Sciatic nerve (tissue), 2 donors: ENCODE measurements around the gene CCL24. TPM values are rescaled to one million over a fixed set of nuclear protein-coding genes. Genes with fewer than 3 reads are reported as not detected.
A peak's percentile ranks its signal among the peaks of the same experiment; 100 is the strongest.
"Not testable (repeated sequence)": the region's sequence is repeated elsewhere in the genome, so short reads cannot be mapped to it uniquely, and the experiment has no call there.

Source experiments
- ATAC-seq: fragments of 200-7000 bp; cut with Tn5 transposase; one replicate; pipeline ENCODE4 v1.9.1; 2020; ENCODE audit warnings: mild to moderate bottlenecking, moderate library complexity
- DNase-seq: peaks from one replicate; pipeline ENCODE4 v3.0.0-alpha.2; 2020; ENCODE audit warnings: low spot score
- intact Hi-C: fragments of 100-400 bp; cut with DNase I; formaldehyde crosslinking; loops from one replicate; pipeline ENCODE4 v1.14.2; 2022
- total RNA-seq: library from RNA; stranded (reverse); fragmentation: NEBNext Ultra II Directional; extraction: Animal tissue kit (Norgen Biotek cat#: 25700); gene quantifications from one replicate; pipeline ENCODE4 v1.2.1, GENCODE V29; 2021
- donor health status: DM: no; HTN: no; CAD: no.
- donor health status: DM: no; HTN: no; CAD: no.

The CCL24 gene
- 0.67 TPM for total RNA-seq

GRCh38 chr7:75813781-75814236 is at the start of gene CCL24:
Gene CCL24 (minus strand): TSS chr7:75813806. CDS start chr7:75813715, 91 bp downstream.
- intact Hi-C loops, result no loop called here
- DNase-seq (no peak), ATAC-seq (no peak)

GRCh38 chr7:75861636-75862035 is 48.0 kb upstream of the CCL24 start:
- DNase-seq (no peak), ATAC-seq (peak; percentile 35)
- intact Hi-C loops, result no loop called here

- intact Hi-C loops, result no loop called here
- ATAC-seq, result no peak
- DNase-seq, result no peak
Observed at GRCh38 chr7:75858410-75858809, 44.8 kb upstream of the CCL24 start.

DNA sequence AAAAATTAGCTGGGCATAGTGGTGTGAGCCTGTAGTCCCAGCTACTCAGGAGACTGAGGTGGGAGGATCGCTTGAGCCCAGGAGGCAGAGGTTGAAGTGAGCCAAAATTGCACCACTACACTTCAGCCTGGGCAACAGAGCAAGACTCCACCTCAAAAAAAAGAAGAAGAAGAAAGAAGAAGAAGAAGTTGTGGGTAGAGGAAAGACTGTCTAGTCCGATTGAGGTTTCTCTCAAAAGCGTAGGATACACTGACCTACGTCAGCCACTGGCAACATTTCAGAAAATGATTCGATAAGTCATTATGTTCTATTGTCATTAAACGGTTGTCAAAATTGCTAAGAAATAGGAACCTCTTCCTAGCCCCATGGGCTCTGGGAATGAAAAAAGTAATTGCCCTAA is 42.9 kb upstream of the CCL24 start:
- intact Hi-C loops, result no loop called here
- DNase-seq (no peak), ATAC-seq (no peak)

DNA sequence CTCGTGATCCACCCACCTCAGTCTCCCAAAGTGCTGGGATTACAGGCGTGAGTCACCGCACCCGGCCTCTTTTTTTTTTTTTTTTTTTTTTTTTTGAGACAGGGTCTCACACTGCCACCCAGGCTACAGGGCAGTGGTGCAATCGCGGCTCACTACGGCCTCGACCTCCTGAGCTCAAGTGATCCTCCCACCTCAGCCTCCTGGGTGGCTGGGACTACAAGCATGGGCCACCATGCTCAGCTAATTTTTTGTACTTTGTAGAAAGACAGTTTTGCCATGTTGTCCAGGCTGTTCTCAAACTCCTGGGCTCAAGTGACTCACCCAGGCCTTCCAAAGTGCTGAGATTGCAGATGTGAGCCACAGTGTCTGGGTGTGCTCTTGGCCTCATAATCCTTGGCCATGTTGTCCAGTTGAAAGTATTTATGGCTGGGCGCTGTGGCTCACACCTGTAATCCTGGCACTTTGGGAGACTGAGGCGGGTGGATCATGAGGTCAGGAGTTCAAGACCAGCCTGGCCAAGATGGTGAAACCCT is 41.3 kb upstream of the CCL24 start:
- ATAC-seq, DNase-seq, intact Hi-C loops: not testable (repeated sequence)

DNA sequence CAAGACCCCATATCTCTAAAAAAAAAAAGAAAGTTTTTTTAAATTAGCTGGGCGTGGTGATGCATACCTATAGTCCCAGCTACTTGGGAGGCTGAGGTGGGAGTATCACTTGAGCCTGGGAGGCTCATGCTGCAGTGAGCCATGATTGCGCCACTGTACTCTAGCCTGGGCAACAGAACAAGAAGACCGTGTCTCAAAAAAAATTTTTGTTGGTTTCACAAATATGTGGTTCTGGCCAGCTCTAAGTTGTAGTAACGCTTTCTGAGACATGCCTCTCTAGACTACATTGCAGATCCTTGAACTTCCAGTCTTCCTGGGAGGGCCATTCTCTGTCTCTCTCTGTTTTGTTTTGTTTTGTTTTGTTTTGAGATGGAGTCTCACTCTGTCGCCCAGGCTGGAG is 40.6 kb upstream of the CCL24 start:
- no peak for DNase-seq
- intact Hi-C loops, result no loop called here
- peak; percentile 62 for ATAC-seq

DNA sequence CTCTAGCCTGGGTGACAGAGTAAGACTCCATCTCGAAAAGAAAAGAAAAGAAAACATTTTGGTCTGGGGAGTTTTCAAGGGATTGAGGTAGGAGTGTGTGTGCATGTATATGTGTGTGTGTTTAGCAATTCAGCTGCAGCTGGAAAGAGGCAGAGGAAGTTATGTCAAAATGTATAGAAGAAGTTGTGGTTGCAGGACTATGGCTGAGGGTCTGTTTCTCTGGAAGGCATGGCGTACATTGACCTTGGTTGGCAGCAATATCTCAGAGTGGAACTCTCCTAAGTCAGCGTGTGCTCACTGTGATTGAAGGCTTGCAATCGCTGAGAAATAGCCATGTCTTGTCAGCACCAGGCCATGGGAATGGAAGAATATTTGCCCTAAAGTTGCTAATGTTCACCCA is 36.6 kb upstream of the CCL24 start:
- intact Hi-C loops, result no loop called here
- ATAC-seq (no peak), DNase-seq (no peak)

- no peak for DNase-seq
- intact Hi-C loops, result no loop called here
- ATAC-seq, result no peak
Observed at GRCh38 chr7:75849573-75849972, 36.0 kb upstream of the CCL24 start.

GRCh38 chr7:75847707-75848106 is 34.1 kb upstream of the CCL24 start:
- DNase-seq, result no peak
- intact Hi-C loops, result no loop called here
- ATAC-seq, result no peak

- not testable (repeated sequence) for DNase-seq, ATAC-seq
Observed at GRCh38 chr7:75845132-75845531, 31.5 kb upstream of the CCL24 start.

GRCh38 chr7:75844158-75844557 is 30.6 kb upstream of the CCL24 start:
- intact Hi-C loops, result no loop called here
- DNase-seq (no peak), ATAC-seq (no peak)

More at GRCh38 chr7:75845132-75845531, 31.5 kb upstream of the CCL24 start:
- intact Hi-C loops, result not testable (repeated sequence)

GRCh38 chr7:75843613-75844116 is 30.1 kb upstream of the CCL24 start:
- no peak for ATAC-seq
- DNase-seq, result no peak
- intact Hi-C loops, result no loop called here

DNA sequence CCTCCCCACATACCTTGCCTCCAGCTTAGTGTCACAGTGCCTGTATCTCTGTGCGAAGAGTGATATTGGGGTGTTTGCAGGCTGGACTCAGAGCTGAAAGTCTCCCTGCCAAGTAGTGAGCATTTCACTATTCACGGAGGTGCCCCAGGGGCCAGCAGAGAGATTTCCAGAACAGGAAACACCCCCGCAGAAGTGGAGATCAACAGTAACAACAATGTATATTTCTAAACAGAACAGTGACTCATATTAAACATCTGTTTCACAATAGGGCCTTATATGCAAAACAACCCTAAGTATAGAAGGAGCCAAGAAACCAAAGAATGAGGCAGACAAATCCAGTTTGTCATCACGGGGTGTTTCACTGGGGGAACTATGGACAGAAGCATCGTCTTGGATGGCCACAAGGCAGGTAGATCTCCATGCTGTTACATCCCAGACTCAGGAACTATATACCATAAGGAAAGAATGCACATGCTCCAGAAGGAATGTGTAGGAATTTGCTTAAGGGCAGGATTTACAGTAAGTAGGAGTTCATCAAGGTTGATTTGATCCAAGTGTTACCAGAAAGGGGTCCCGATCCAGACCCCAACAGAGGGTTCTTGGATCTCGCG is 29.3 kb upstream of the CCL24 start:
- ATAC-seq (peak; percentile 73), DNase-seq (no peak)
- intact Hi-C loops, result no loop called here

GRCh38 chr7:75840029-75840428 is 26.4 kb upstream of the CCL24 start:
- intact Hi-C loops, result no loop called here
- no peak for ATAC-seq
- no peak for DNase-seq

DNA sequence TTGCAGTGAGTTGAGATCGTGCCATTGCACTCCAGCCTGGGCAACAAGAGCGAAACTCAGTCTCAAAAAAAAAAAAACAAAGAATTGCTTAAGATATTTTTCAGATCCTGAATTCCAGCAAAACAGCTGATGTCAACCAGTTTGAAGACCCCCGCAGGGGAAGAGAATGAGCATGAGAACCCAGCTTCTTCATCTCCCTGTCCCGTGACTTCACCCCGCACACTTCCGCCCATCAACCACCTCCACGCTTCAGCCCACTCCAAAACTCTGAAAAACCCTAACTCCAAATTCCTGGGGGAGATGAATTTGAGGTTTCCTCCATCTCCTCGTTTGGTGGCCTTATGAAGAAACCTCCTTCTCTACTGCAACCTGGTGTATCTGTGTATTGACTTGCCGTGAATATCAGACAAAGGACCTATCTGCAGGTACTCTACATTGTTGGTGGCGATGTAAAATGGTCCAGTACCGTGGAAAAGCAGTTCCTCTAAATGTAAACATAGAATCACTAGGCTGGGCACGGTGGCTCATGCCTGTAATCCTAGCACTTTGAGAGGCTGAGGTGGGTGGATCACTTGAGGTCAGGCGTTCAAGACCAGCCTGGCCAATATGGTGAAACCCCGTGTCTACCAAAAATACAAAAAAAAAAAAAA is 24.8 kb upstream of the CCL24 start:
- DNase-seq, intact Hi-C loops, ATAC-seq: not testable (repeated sequence)

GRCh38 chr7:75836798-75837197 is 23.2 kb upstream of the CCL24 start:
- intact Hi-C loops, result no loop called here
- no peak for DNase-seq
- no peak for ATAC-seq

DNA sequence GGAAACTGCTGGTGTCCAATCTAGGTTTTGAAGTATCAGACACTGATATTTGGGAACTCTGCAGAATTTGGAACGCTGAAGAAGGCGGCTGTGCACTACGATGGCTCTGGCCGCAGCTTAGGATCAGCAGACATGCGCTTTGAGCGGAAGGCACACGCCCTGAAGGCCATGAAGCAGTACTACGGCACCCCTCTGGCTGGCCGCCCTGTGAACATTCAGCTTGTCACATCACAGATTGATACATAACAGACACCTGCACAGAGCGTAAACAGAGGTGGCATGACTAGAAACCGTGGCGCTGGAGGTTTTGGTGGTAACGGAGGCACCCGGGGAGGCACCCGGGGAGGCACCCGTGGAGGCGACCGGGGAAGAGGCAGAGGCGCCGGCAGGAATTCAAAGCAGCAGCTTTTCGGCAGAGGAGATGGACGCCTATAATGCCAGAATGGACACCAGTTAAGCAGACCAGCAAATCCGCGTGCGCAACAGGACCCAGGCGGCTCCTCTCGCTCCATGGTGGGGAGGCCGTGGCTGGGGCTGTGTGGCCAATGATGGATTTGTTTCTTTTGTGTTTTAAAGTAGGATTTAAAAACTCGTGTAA is 22.2 kb upstream of the CCL24 start:
- DNase-seq (no peak), ATAC-seq (no peak)
- intact Hi-C loops, result no loop called here

DNA sequence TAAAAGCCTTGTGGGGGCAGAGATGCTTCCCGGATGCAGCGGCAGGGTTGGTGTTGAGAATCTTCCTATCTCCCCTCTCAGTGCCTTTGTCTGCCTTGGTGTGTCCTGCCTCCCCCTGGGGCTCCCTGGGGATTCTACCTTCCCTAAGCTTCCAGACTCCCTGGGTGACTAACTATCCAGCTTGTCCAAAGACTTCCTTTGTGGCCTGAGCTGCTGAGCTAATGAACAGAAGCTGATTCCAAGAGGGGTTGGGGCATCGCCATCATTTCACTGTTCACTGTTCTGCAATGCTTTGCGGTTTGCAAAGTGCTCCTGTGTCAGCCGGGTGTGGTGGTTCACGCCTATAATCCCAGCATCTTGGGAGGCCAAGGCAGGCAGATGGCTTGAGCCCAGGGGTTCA is 20.1 kb upstream of the CCL24 start:
- ATAC-seq, intact Hi-C loops, DNase-seq: not testable (repeated sequence)

DNA sequence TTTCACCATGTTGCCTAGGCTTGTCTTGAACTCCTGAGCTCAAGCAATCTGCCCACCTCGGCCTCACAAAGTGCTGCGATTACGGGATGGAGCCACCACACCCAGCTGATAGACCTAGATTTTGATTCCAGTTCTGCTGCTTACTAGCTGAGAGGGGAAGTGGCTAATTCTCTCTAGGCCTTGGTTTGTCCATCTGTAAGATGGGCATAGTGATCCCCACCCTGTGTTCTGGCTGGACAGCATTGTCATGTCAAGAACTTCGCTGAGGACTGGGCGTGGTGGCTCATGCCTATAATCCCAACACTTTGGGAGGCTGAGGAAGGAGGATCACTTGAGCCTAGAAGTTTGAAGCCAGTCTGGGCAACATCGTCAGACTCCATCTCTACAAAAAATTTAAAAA is 17.4 kb upstream of the CCL24 start:
- DNase-seq (no peak), ATAC-seq (no peak)
- intact Hi-C loops, result no loop called here

DNA sequence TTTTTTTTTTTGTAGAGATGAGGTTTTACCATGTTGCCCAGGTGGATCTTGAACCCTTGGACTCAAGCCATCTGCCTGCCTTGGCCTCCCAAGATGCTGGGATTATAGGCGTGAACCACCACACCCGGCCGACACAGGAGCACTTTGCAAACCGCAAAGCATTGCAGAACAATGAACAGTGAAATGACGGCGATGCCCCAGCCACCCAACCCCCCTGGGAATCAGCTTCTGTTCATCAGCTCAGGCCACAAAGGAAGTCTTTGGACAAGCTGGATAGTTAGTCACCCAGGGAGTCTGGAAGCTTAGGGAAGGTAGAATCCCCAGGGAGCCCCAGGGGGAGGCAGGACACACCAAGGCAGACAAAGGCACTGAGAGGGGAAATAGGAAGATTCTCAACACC is 16.1 kb upstream of the CCL24 start:
- DNase-seq, ATAC-seq, intact Hi-C loops: not testable (repeated sequence)
